Myometrial cell (primary cell): ENCODE data around the gene PRRC2B. TPM values are rescaled to one million over a fixed set of nuclear protein-coding genes. Genes with fewer than 3 reads are reported as not detected.

Experiments used
- total RNA-seq: library from RNA; depleted of rRNA; stranded (reverse); fragments of >200 nt; gene quantifications from 2 replicates; pipeline ENCODE4 v1.2.3, GENCODE V29; 2015

PRRC2B gene
- 45.8 and 48.4 TPM in 2 replicates for total RNA-seq

GRCh38 chr9:131393622-131394463 is at the start of gene PRRC2B:
TSS of gene PRRC2B (plus strand) at chr9:131394086. CDS start at chr9:131430145, 36,059 bp downstream.

GRCh38 chr9:131502781-131503625 is 109.1 kb downstream of the PRRC2B start, which contains the start of gene POMT1:
TSS of gene POMT1 (plus strand) at chr9:131502918. CDS start at chr9:131504219, 1,301 bp downstream.

GRCh38 chr9:131530920-131531832 is 137.3 kb downstream of the PRRC2B start, which contains the start of gene UCK1:
TSS of gene UCK1 (minus strand) at chr9:131531263. CDS start at chr9:131531174, 89 bp downstream.

GRCh38 chr9:131545003-131545785 is 151.3 kb downstream of the PRRC2B start, which contains the start of gene PRRT1B:
TSS of gene PRRT1B (plus strand) at chr9:131545523. CDS start at chr9:131545616, 93 bp downstream.

Other genes starting within 250 kb of the PRRC2B start
- 0.29 and 0.53 TPM in 2 replicates for gene FAM78A, start 117.6 kb upstream of the PRRC2B start, total RNA-seq
- 14.9 and 21.3 TPM in 2 replicates for gene PLPP7, start 104.4 kb upstream of the PRRC2B start, total RNA-seq
- gene POMT1, start 108.8 kb downstream of the PRRC2B start, total RNA-seq, result 19.3 and 25.0 TPM in 2 replicates
- gene UCK1, start 137.2 kb downstream of the PRRC2B start, total RNA-seq, result 24.1 and 28.5 TPM in 2 replicates
- gene PRRT1B, start 151.4 kb downstream of the PRRC2B start, total RNA-seq, result not detected in 2 replicates